Skin epidermis (tissue), 12 donors: ENCODE measurements around the gene IGLON5.
A peak's percentile ranks its signal among the peaks of the same experiment; 100 is the strongest.

Experiments used
- H3K27ac ChIP-seq, 21 experiments: fragments of 200-600 bp; sonication (generic) in 11 of 21; one replicate each; pipeline ENCODE4 v1.5.0; 2020; ENCODE audit warnings: mild to moderate bottlenecking in 3 of 21, inconsistent platforms in 2 of 21, moderate library complexity in 2 of 21
- H3K4me3 ChIP-seq, 7 experiments: fragments of 200-600 bp; sonication (generic) in 2 of 7; one replicate each; pipeline ENCODE4 v1.5.0; 2020; ENCODE audit warnings: inconsistent platforms in 2 of 7, mild to moderate bottlenecking in 2 of 7, moderate library complexity in 1 of 7

The IGLON5 gene

GRCh38 chr19:51337141-51337860, 25.9 kb downstream of the IGLON5 start:
- Histone ChIP-seq H3K4me3 (no peak overlapping the region), H3K27ac (no peak overlapping the region)

DNA sequence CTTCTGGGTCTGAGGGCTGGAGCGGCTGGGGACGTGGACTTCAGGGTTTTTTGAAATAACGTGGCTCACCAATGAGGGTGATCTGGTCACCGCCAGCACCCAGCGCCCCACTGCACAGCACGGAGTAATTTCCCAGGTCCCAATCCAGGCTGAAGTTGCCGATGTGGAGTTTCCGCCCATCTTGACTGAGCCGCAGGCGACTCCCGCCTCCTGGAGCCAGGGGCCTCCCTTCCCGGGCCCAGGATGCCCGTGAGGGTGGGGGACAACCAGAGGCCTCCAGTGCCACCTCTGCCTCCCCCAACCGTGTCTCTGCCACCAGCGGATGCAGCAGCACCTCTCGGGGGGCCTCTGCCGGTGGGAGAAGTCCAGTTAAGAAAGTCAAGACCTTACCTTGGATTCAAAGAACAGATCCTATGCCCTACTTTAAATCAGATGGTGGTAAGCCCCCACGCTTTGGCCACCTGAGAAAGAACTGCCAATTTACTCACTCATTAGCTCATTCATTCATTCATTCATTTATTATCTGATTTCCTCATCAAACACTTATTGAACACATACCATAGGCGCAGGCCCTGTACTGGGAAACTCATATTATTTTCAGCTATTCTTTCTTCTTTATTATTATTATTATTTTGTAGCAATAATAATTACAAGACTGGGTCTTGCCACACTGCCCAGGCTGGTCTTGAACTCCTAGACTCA, 26.6 kb downstream of the IGLON5 start:
- Histone ChIP-seq H3K27ac (peak overlapping the region in 1 of 21 experiments; percentile 75), H3K4me3 (no peak overlapping the region)

GRCh38 chr19:51338563-51339312, 27.3 kb downstream of the IGLON5 start:
- peak overlapping the region; percentile 38 to 69 (median 60) for H3K4me3 ChIP-seq

DNA sequence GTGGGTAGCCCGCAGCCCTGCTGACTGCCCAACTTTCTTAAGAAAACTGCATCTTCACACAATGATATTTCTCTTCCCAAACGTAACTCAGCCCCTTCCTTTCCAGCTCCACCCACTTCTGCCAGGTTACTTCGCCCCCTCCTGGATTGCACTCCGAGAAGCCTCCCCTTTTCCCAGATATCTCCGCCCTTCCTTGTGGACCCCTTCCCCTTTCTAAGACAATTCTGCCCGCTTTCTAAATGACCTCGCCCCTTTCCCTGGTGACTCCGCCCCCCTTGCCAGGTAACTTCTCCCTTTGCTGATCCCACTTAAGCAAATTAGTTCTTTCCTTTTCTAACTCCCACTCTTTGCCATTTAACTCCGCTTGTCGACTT, 27.9 kb downstream of the IGLON5 start:
- Histone ChIP-seq H3K27ac (peak overlapping the region in 6 of 21 experiments; percentile 12 to 75 (median 55)), H3K4me3 (peak overlapping the region; percentile 38 to 69 (median 60))

More at GRCh38 chr19:51338563-51339312, 27.3 kb downstream of the IGLON5 start:
- peak overlapping the region in 7 of 21 experiments; percentile 12 to 75 (median 50) for H3K27ac ChIP-seq

DNA sequence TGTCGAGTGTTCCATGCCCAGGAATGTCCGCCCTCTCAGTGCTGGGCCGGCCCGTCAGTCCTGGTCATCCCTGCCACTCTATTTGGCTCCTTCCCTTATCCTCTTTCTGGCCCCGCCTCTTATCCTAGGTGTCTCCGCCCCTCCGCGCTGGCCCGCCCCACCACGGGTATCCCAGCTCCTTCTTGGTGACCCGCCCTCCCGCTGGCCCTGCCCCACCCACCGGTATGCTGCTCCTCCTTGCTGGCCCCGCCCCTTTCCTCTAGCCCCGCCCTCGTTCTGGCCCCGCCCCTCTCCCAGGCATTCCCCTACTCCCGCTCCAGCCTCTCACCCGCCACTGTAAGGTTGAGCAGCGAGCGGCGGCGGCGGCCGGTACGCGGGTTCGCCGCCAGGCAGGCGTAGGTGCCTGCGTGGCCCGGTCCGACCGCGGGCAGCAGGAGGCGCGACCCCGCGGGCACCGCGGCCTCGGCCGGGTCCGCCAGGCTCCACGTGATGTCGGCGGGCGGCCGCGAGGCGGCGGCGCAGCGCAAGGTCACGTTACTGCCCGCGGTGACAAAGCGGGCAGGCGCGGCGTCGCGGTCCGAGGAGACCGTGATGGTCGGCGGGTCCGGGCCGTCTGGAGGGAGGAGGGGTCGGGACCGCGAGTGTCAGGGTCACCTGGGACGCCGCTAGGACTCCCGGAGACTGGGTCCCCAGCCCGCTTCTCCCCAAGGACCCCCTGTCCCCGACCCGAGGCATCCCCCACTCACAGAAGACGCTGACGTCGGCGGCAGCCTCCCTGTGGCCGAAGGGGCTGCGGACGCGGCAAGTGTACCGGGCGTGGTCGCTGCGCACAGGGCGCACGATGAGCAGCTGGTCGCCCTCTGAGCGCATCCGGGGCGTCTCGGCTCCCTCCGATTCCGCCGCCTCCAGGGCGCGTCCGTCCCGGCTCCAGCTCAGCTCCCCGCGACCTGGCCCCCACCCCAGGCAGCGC, 28.5 kb downstream of the IGLON5 start:
- Histone ChIP-seq H3K27ac (peak overlapping the region in 17 of 21 experiments; percentile 21 to 79 (median 55)), H3K4me3 (peak overlapping the region; percentile 38 to 69 (median 60))

DNA sequence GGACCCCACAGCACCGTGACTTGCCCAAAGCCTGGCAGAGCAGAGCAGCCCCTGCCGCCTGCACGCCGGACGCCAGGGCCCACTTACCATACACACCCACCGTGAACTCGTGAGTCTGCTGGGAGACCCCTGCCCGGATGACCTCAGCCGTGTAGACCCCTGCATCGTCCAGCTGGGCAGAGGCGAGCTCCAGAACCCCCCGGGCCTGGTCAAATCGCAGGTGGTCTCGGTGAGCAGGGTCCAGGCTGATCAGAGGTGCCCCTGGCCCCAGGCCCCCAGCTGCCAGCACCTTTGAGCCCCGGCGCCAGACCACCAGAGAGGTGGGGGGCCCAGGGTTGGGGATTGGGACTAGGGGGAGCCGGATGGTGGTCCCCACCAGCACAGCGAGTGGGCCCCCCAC, 29.6 kb downstream of the IGLON5 start:
- H3K27ac ChIP-seq = peak overlapping the region in 5 of 21 experiments; percentile 31 to 75 (median 46)
- peak overlapping the region in 2 of 7 experiments; percentile 47 to 69 for H3K4me3 ChIP-seq

- Histone ChIP-seq H3K4me3 (peak within 1 kb of the TSS in 3 of 7 experiments; percentile 4 to 69 (median 47)), H3K27ac (peak within 1 kb of the TSS in 11 of 21 experiments; percentile 5 to 63 (median 31))
These were observed 30.6 kb downstream of the IGLON5 start, which contains the start of gene VSIG10L for GRCh38 chr19:51341976-51342580. Gene VSIG10L (minus strand): TSS chr19:51342139. CDS start chr19:51342124, 15 bp downstream.

GRCh38 chr19:51342631-51343569, 31.5 kb downstream of the IGLON5 start:
- Histone ChIP-seq H3K27ac (peak overlapping the region in 1 of 21 experiments; percentile 15), H3K4me3 (no peak overlapping the region)

- no peak overlapping the region for H3K4me3 ChIP-seq
- no peak overlapping the region for H3K27ac ChIP-seq
These were observed 33.7 kb downstream of the IGLON5 start for GRCh38 chr19:51345076-51345620.

GRCh38 chr19:51346742-51347141, 35.3 kb downstream of the IGLON5 start:
- Histone ChIP-seq H3K27ac (no peak overlapping the region), H3K4me3 (no peak overlapping the region)

- Histone ChIP-seq H3K4me3 (no peak overlapping the region), H3K27ac (no peak overlapping the region)
These were observed 35.9 kb downstream of the IGLON5 start for GRCh38 chr19:51347209-51347928.

GRCh38 chr19:51351266-51351990, 40.0 kb downstream of the IGLON5 start:
- H3K27ac ChIP-seq = peak overlapping the region in 1 of 21 experiments; percentile 11
- no peak overlapping the region for H3K4me3 ChIP-seq

DNA sequence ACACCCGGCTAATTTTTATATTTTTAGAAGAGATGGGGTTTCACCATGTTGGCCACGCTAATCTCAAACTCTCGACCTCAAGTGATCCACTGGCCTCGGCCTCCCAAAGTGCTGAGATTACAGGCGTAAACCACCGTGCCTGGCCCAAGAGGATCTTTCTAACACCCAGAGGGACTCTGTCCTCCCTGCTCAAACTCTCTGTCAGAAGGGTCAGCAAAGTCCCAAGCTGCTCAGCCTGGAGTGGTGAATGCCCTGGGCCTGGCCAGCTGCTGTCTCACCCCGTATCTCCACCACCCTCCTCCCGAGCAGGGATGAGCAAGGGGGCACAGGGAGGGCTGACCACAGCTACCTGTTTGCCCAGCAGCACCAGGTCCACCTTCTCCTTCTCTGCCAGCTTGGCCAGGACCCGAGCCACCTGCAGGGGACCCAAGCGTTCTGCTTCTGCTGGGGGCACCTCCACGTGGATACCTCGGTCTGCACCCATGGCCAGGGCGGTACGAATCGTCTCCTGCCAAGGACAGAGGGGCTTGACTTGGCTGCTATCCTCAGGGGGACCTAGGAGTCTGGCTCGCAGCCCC, 41.4 kb downstream of the IGLON5 start:
- H3K27ac ChIP-seq = no peak overlapping the region
- no peak overlapping the region for H3K4me3 ChIP-seq

DNA sequence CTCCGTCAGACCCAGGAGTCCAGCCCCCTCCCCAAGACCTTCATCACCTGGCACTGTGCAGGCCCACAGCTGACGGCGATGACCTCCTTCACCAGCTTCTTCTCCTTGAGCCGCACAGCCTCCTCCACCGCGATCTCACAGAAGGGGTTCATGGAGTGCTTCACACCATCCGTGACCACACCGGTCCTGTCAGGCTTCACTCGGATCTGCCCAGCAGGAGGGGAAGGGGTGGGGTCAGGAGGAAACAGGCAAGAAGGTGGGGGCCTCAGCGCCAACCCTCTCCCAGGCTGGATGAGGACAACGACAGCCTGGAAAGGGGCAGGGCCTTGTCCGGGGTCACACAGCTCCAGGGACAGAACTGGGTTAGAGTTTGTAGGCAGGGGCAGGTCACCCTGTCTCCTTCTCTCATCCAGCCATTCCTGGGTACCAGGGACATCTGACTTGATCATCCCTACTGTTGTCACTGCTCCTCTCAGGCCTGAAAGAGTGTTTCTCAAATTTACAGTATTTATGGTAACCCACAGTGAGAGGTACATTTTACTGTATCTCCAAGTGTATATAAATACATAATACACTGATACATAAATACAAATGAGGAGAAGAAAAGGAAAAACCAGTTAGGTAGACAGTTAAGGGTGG, 42.8 kb downstream of the IGLON5 start:
- H3K27ac ChIP-seq = peak overlapping the region in 5 of 21 experiments; percentile 2 to 78 (median 7)

GRCh38 chr19:51354742-51355148, 43.3 kb downstream of the IGLON5 start:
- Histone ChIP-seq H3K4me3 (no peak overlapping the region), H3K27ac (peak overlapping the region in 1 of 21 experiments; percentile 78)

More for the DNA sequence above, 42.8 kb downstream of the IGLON5 start:
- H3K4me3 ChIP-seq = no peak overlapping the region
